GM23338 (cell line): ENCODE data around the gene GOLGA6C. TPM values are rescaled to one million over a fixed set of nuclear protein-coding genes. Genes with fewer than 3 reads are reported as not detected.
A peak's percentile ranks its signal among the peaks of the same experiment; 100 is the strongest.

Experiments used
- ATAC-seq: fragments of 200-7000 bp; cut with Tn5 transposase; 3 replicates; pipeline ENCODE4 v1.9.1; 2020
- DNase-seq: peaks from one replicate; pipeline ENCODE4 v3.0.0-alpha.2; 2015; ENCODE audit warnings: low spot score
- H2AFZ ChIP-seq: fragments of 200-600 bp; sonication (generic); 2 replicates; pipeline ENCODE4 v1.8.0; 2016; ENCODE audit warnings: antibody characterized with exemption, mild to moderate bottlenecking, moderate library complexity
- H3F3A ChIP-seq: fragments of 200-600 bp; sonication (generic); replicated peaks from 2 replicates; pipeline ENCODE4 v1.8.0; 2017; ENCODE audit warnings: antibody characterized with exemption, mixed run types, low read depth
- H3K27ac ChIP-seq: fragments of 200-600 bp; sonication (generic); 2 replicates; pipeline ENCODE4 v1.6.1; 2016; ENCODE audit warnings: low read depth
- H3K27me3 ChIP-seq: fragments of 200-600 bp; sonication (generic); 2 replicates; pipeline ENCODE4 v1.8.0; 2016; ENCODE audit warnings: mild to moderate bottlenecking, mixed run types, moderate library complexity; ENCODE audit not compliant: insufficient read depth
- H3K36me3 ChIP-seq: fragments of 200-600 bp; sonication (generic); 2 replicates; pipeline ENCODE4 v1.8.0; 2016; ENCODE audit warnings: mild to moderate bottlenecking; ENCODE audit not compliant: insufficient read depth
- H3K4me1 ChIP-seq: fragments of 200-600 bp; sonication (generic); 2 replicates; pipeline ENCODE4 v1.8.0; 2016; ENCODE audit warnings: mild to moderate bottlenecking, moderate library complexity; ENCODE audit not compliant: insufficient read depth
- H3K4me2 ChIP-seq: fragments of 200-600 bp; sonication (generic); 2 replicates; pipeline ENCODE4 v1.7.1; 2017; ENCODE audit warnings: mixed run types
- H3K4me3 ChIP-seq: fragments of 200-600 bp; sonication (generic); 2 replicates; pipeline ENCODE4 v1.6.1; 2016; ENCODE audit warnings: mixed run types
- H3K79me2 ChIP-seq: fragments of 200-600 bp; sonication (generic); replicated peaks from 2 replicates; pipeline ENCODE4 v1.8.0; 2017; ENCODE audit warnings: mild to moderate bottlenecking; ENCODE audit not compliant: insufficient read depth
- H3K9me2 ChIP-seq: fragments of 200-600 bp; sonication (generic); 2 replicates; pipeline ENCODE4 v1.8.0; 2017; ENCODE audit not compliant: insufficient read depth
- H4K20me1 ChIP-seq: fragments of 200-600 bp; sonication (generic); replicated peaks from 2 replicates; pipeline ENCODE4 v1.8.0; 2017; ENCODE audit warnings: mild to moderate bottlenecking; ENCODE audit not compliant: insufficient read depth
- H3K27ac Mint-ChIP-seq: 2 replicates; pipeline ENCODE4 v1.8.0; 2020; ENCODE audit warnings: inconsistent platforms, mild to moderate bottlenecking, moderate library complexity, mixed read lengths
- H3K27me3 Mint-ChIP-seq: 3 replicates; pipeline ENCODE4 v1.8.0; 2022; ENCODE audit warnings: low read depth, mild to moderate bottlenecking, moderate library complexity, mixed read lengths, inconsistent platforms; ENCODE audit not compliant: insufficient read depth, poor library complexity
- H3K36me3 Mint-ChIP-seq: 3 replicates; pipeline ENCODE4 v1.8.0; 2021; ENCODE audit warnings: low read depth, mild to moderate bottlenecking, inconsistent platforms, moderate library complexity, mixed read lengths
- H3K4me1 Mint-ChIP-seq: 3 replicates; pipeline ENCODE4 v1.8.0; 2020; ENCODE audit warnings: mild to moderate bottlenecking, inconsistent platforms, mixed read lengths
- H3K4me3 Mint-ChIP-seq: 3 replicates; pipeline ENCODE4 v1.8.0; 2021; ENCODE audit warnings: moderate library complexity, mild to moderate bottlenecking, inconsistent platforms, mixed read lengths
- H3K9me3 Mint-ChIP-seq: 3 replicates; pipeline ENCODE4 v1.8.0; 2020; ENCODE audit warnings: moderate library complexity, mild to moderate bottlenecking, inconsistent platforms, mixed read lengths
- CREB1 ChIP-seq: fragments of 250-450 bp; sonication (Bioruptor Pico); IDR thresholded peaks from 2 replicates; pipeline ENCODE4 v1.5.0; 2020; ENCODE audit warnings: low read depth, mild to moderate bottlenecking, moderate library complexity
- CTCF ChIP-seq, 2 experiments: fragments of 200-600 bp in 1 of 2; sonication (generic) in 1 of 2; conservative IDR thresholded peaks; 2 replicates each; pipeline versions ENCODE4 v1.5.1 to v1.6.1; 2016 to 2017; ENCODE audit warnings: antibody characterized with exemption in 2 of 2, low read depth in 2 of 2, mild to moderate bottlenecking in 2 of 2, moderate library complexity in 1 of 2
- EZH2 ChIP-seq: fragments of 200-600 bp; sonication (generic); IDR thresholded peaks from one replicate; pipeline ENCODE4 v1.8.0; 2017; ENCODE audit warnings: antibody characterized with exemption, mild to moderate bottlenecking, low read depth; ENCODE audit not compliant: unreplicated experiment
- EZH2phosphoT487 ChIP-seq: fragments of 200-600 bp; sonication (generic); IDR thresholded peaks from one replicate; pipeline ENCODE4 v1.8.1; 2018; ENCODE audit warnings: antibody characterized with exemption; ENCODE audit not compliant: unreplicated experiment
- JUNB ChIP-seq: IDR thresholded peaks from one replicate; pipeline ENCODE4 v1.6.1; 2016; ENCODE audit warnings: antibody characterized with exemption; ENCODE audit not compliant: unreplicated experiment
- NANOG ChIP-seq: IDR thresholded peaks from 2 replicates; pipeline ENCODE4 v1.6.1; 2016; ENCODE audit warnings: antibody characterized with exemption, borderline replicate concordance
- STAT1 ChIP-seq: IDR thresholded peaks from one replicate; pipeline ENCODE4 v1.6.1; 2016; ENCODE audit warnings: antibody characterized with exemption; ENCODE audit not compliant: unreplicated experiment
- ZNF462 ChIP-seq: fragments of 250-450 bp; sonication (Bioruptor Pico); IDR thresholded peaks from 2 replicates; pipeline ENCODE4 v1.5.0; 2020; ENCODE audit warnings: mild to moderate bottlenecking, moderate library complexity
- polyA plus RNA-seq: library from polyadenylated mRNA; unstranded; fragments of >200 nt; fragmentation: Nextera tagmentation; extraction: Ambion mirVana; gene quantifications from 2 replicates; pipeline ENCODE4 v1.2.1, GENCODE V29; 2016
- total RNA-seq: library from RNA; depleted of rRNA; stranded (reverse); fragments of >200 nt; shearing (Covaris generic); gene quantifications from 2 replicates; pipeline ENCODE4 v1.2.3, GENCODE V29; 2014

The GOLGA6C gene
- total and polyA plus RNA-seq, 2 experiments from 2014 or later: 0.34 to 1.3 TPM

- no peak for TF ChIP-seq ZNF462 (CRISPR knock-in tag)
- TF ChIP-seq EZH2phosphoT487: no peak
These were observed 45.8 kb upstream of the GOLGA6C start (continued) for GRCh38 chr15:75212200-75212858.

- H3K27me3 ChIP-seq: no peaks in the 10 kb centered on the region
These were observed 44.8 kb upstream of the GOLGA6C start for GRCh38 chr15:75213212-75213767.

More at GRCh38 chr15:75213212-75213767, 44.8 kb upstream of the GOLGA6C start:
- Histone ChIP-seq H4K20me1 (peaks cover 31% of the 10 kb centered on the region), H3K36me3 (peaks cover 5% of the 10 kb centered on the region; the same call in 1 of the 2 replicates), H3K27ac (no peak overlapping the region), H3F3A (no peaks in the 10 kb centered on the region), H3K4me2 (no peak overlapping the region), H3K4me3 (no peak overlapping the region), H2AFZ (no peak overlapping the region), H3K9me2 (no peaks in the 10 kb centered on the region), H3K4me1 (no peaks in the 10 kb centered on the region; the same call in 1 of the 2 replicates), H3K79me2 (peaks cover 16% of the 10 kb centered on the region)
- Mint-ChIP-seq H3K9me3 (no peaks in the 10 kb centered on the region), H3K27me3 (peaks cover 16% of the 10 kb centered on the region), H3K27ac (no peak overlapping the region), H3K4me1 (peaks cover 28% of the 10 kb centered on the region), H3K4me3 (no peak overlapping the region), H3K36me3 (peaks cover 33% of the 10 kb centered on the region)
- no peak for DNase-seq
- ATAC-seq: peak; percentile 6
- no peak for TF ChIP-seq EZH2
- TF ChIP-seq EZH2phosphoT487: no peak
- TF ChIP-seq CREB1 (CRISPR knock-in tag): no peak
- TF ChIP-seq STAT1: no peak
- no peak for TF ChIP-seq NANOG
- no peak for TF ChIP-seq JUNB
- TF ChIP-seq CTCF (conservative IDR thresholded peaks at IDR 0.05; ENCODE audit: low read depth in 2 of 2): no peak
